ENCODE results near the gene PTGDS. TPM values are rescaled to one million over a fixed set of nuclear protein-coding genes. Genes with fewer than 3 reads are reported as not detected.

PTGDS gene
- total and polyA plus RNA-seq, 4 donors, result 0.23 to 15.2 (median 6.4) TPM

DNA sequence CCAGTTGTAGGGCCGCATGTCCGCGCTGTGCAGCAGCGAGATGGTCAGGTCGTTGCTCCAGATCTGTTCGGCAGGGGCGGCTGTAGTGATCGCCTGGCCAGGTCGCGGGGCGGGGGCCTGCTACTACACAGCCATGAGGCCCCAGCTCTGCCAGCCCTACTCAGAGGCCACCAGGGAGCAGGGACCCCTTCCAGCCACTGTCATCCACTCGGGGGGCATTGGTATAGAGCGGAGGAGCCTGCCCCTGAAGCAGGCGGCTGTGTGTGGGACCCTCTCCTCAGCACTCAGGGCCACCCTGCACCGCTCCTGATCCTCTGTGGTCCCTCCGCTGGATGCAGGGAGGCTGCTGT is 34.4 kb upstream of the PTGDS start:
- TF ChIP-seq, protein P1, sequence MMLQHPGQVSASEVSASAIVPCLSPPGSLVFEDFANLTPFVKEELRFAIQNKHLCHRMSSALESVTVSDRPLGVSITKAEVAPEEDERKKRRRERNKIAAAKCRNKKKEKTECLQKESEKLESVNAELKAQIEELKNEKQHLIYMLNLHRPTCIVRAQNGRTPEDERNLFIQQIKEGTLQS (IDR thresholded peaks at IDR 0.05), result no peak
- TF ChIP-seq, protein P2, sequence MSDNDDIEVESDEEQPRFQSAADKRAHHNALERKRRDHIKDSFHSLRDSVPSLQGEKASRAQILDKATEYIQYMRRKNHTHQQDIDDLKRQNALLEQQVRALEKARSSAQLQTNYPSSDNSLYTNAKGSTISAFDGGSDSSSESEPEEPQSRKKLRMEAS (IDR thresholded peaks at IDR 0.05), result no peak
- 76% methylated on average over 16 of the region's 16 CpGs for WGBS
- Histone ChIP-seq H3K4me1 (ENCODE audit: control insufficient read depth in 4 of 4, insufficient read depth in 4 of 4, low read length in 3 of 4) (peaks cover 21 to 75% (median 48%) of the 10 kb centered on the region in 4 donors), H3K4me3 (ENCODE audit: low read depth in 1 of 3, low read length in 3 of 3) (peak overlapping the region in 1 of 3 donors; percentile 91), H3K9me3 (ENCODE audit: control insufficient read depth in 4 of 4, low read length in 3 of 4) (no peaks in the 10 kb centered on the region), H3K27ac (ENCODE audit: low read depth in 1 of 2, low read length in 2 of 2) (peak overlapping the region; percentile 9 to 82), H3K9ac (ENCODE audit: low read depth in 1 of 2, low read length in 2 of 2) (no peak overlapping the region), H3K36me3 (ENCODE audit: control insufficient read depth in 4 of 4, insufficient read depth in 3 of 4, low read depth in 1 of 4, low read length in 3 of 4) (peaks cover 0 to 14% (median 9%) of the 10 kb centered on the region in 4 donors), H3K27me3 (ENCODE audit: control insufficient read depth in 4 of 4, insufficient read depth in 4 of 4, low read length in 3 of 4) (no peaks in the 10 kb centered on the region)
- no peak for DNase-seq (ENCODE audit: low spot score)

DNA sequence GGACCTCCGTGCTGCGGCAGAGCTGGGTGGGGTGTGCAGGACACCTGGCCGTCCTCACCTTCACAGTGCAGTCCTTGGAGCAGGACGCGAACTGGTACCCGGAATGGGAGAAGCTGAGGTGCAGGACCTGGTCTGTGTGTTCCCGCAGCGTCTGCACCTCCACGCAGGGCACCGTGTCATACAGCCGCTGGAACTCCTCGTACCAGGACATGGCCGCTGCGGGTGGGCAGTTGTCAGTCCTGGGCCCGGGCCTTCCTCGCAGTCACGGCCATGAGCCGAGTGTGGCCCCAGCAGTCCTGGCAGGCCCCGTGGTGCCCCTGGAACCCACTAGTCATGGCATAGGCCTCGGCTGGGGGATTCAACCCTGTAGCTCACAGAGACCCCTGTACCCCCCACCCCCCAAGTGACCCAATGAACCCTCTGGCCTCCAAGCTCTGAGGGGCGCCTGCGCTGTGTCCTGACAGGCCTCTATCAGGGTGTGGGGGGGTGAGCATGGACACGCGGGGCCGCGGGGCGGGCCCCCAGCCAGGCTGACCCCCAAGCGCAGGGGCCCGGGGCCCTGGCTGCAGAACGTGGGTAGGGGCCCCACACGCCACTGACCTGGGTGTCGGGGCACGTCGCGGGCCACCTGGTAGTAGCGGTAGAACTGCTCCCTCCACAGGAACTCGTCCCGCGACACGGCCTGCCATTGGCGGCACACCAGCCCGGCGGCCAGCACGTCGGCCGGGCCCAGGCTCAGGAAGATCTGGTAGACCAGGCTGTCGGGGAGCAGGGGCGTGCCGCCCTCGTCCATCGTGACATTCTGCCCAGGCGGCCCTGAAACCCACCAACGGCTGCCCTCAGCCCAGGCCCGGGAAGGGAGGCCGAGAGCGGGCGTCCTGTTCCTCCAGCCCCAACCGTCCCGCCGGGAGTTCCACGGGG is 33.8 kb upstream of the PTGDS start:
- peaks cover 0 to 14% (median 9%) of the 10 kb centered on the region in 4 donors for H3K36me3 ChIP-seq (ENCODE audit: control insufficient read depth in 4 of 4, insufficient read depth in 3 of 4, low read depth in 1 of 4, low read length in 3 of 4)
- DNase-seq (ENCODE audit: low spot score), result peak; percentile 58
- TF ChIP-seq, protein P3, sequence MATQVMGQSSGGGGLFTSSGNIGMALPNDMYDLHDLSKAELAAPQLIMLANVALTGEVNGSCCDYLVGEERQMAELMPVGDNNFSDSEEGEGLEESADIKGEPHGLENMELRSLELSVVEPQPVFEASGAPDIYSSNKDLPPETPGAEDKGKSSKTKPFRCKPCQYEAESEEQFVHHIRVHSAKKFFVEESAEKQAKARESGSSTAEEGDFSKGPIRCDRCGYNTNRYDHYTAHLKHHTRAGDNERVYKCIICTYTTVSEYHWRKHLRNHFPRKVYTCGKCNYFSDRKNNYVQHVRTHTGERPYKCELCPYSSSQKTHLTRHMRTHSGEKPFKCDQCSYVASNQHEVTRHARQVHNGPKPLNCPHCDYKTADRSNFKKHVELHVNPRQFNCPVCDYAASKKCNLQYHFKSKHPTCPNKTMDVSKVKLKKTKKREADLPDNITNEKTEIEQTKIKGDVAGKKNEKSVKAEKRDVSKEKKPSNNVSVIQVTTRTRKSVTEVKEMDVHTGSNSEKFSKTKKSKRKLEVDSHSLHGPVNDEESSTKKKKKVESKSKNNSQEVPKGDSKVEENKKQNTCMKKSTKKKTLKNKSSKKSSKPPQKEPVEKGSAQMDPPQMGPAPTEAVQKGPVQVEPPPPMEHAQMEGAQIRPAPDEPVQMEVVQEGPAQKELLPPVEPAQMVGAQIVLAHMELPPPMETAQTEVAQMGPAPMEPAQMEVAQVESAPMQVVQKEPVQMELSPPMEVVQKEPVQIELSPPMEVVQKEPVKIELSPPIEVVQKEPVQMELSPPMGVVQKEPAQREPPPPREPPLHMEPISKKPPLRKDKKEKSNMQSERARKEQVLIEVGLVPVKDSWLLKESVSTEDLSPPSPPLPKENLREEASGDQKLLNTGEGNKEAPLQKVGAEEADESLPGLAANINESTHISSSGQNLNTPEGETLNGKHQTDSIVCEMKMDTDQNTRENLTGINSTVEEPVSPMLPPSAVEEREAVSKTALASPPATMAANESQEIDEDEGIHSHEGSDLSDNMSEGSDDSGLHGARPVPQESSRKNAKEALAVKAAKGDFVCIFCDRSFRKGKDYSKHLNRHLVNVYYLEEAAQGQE (IDR thresholded peaks at IDR 0.05), result peak; percentile 10
- TF ChIP-seq EGR1 (IDR thresholded peaks at IDR 0.05; ENCODE audit: low read depth in 2 of 2), result no peak
- no peak for TF ChIP-seq TAF1 (conservative IDR thresholded peaks at IDR 0.05)
- TF ChIP-seq FOXA2 (IDR thresholded peaks at IDR 0.05), result no peak
- peak in 1 of 2 donors; percentile 11 for TF ChIP-seq RAD21 (IDR thresholded peaks at IDR 0.05)
- TF ChIP-seq SP1 (IDR thresholded peaks at IDR 0.05), result no peak
- no peak for TF ChIP-seq HNF4A (conservative IDR thresholded peaks at IDR 0.05)
- H3K27ac ChIP-seq (ENCODE audit: low read depth in 1 of 2, low read length in 2 of 2), result peak overlapping the region; percentile 81 to 85
- peaks cover 24 to 74% (median 50%) of the 10 kb centered on the region in 4 donors for H3K4me1 ChIP-seq (ENCODE audit: control insufficient read depth in 4 of 4, insufficient read depth in 4 of 4, low read length in 3 of 4)
- WGBS, result 11% methylated on average over 61 of the region's 61 CpGs
- H3K4me3 ChIP-seq (ENCODE audit: low read depth in 1 of 3, low read length in 3 of 3), result peak overlapping the region; percentile 71 to 91 (median 77)
- no peaks in the 10 kb centered on the region for H3K27me3 ChIP-seq (ENCODE audit: control insufficient read depth in 4 of 4, insufficient read depth in 4 of 4, low read length in 3 of 4)
- no peaks in the 10 kb centered on the region for H3K9me3 ChIP-seq (ENCODE audit: control insufficient read depth in 4 of 4, low read length in 3 of 4)
- H3K9ac ChIP-seq (ENCODE audit: low read depth in 1 of 2, low read length in 2 of 2), result peak overlapping the region; percentile 41 to 51

DNA sequence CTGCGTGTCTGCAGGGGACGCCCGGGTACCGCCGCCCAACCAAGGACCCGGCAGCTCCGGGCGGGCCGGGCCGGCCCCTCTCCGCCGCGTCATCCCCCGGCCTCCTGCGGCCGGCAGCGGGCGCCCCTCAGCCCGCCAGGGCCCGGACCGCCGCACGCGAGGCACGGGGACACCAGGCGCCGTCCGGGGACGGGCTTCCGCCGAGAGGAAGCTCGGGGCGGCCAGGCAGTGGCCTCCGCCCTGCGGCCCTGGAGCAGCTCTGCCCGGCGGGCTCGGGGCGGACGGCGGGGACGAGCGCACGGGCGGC is 33.1 kb upstream of the PTGDS start:
- under 1% methylated on average over 45 of the region's 45 CpGs for WGBS
- Histone ChIP-seq H3K9ac (ENCODE audit: low read depth in 1 of 2, low read length in 2 of 2) (peak overlapping the region; percentile 41 to 51), H3K27ac (ENCODE audit: low read depth in 1 of 2, low read length in 2 of 2) (peak overlapping the region; percentile 81 to 85), H3K9me3 (ENCODE audit: control insufficient read depth in 4 of 4, low read length in 3 of 4) (no peaks in the 10 kb centered on the region), H3K4me1 (ENCODE audit: control insufficient read depth in 4 of 4, insufficient read depth in 4 of 4, low read length in 3 of 4) (peaks cover 21 to 75% (median 49%) of the 10 kb centered on the region in 4 donors), H3K4me3 (ENCODE audit: low read depth in 1 of 3, low read length in 3 of 3) (peak overlapping the region; percentile 71 to 91 (median 77)), H3K36me3 (ENCODE audit: control insufficient read depth in 4 of 4, insufficient read depth in 3 of 4, low read depth in 1 of 4, low read length in 3 of 4) (peaks cover 0 to 14% (median 9%) of the 10 kb centered on the region in 4 donors), H3K27me3 (ENCODE audit: control insufficient read depth in 4 of 4, insufficient read depth in 4 of 4, low read length in 3 of 4) (no peaks in the 10 kb centered on the region)
- no peak for DNase-seq (ENCODE audit: low spot score)
- TF ChIP-seq RXRA (IDR thresholded peaks at IDR 0.05), result no peak
